ENCODE data around the gene PCDHGA8.
A peak's percentile ranks its signal among the peaks of the same experiment; 100 is the strongest.
"Not testable (repeated sequence)": the region's sequence is repeated elsewhere in the genome, so short reads cannot be mapped to it uniquely, and the experiment has no call there.

PCDHGA8 gene

DNA sequence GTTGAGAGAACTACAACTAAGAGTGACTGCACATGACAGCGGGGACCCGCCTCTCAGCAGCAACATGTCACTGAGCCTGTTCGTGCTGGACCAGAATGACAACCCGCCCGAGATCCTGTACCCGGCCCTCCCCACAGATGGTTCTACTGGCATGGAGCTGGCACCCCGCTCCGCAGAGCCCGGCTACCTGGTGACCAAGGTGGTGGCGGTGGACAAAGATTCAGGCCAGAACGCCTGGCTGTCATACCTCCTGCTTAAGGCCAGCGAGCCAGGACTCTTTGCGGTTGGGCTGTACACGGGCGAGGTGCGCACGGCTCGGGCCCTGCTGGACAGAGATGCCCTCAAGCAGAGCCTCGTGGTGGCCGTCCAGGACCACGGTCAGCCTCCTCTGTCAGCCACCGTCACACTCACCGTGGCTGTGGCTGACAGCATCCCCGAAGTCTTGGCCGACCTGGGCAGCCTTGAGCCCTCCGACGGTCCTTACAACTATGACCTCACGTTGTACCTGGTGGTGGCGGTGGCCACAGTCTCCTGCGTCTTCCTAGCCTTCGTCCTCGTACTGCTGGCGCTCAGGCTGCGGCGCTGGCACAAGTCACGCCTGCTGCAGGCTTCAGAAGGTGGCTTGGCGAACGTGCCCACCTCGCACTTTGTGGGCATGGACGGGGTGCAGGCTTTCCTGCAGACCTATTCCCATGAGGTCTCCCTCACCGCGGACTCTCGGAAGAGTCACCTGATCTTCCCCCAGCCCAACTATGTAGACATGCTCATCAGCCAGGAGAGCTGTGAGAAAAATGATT is 7.8 kb upstream of the PCDHGA8 start:
- no peak for TF ChIP-seq POLR2A (IDR thresholded peaks at IDR 0.05; ENCODE audit: low read depth, low read length)
- FAIRE-seq = no peak
- no peak for DNase-seq (ENCODE audit: insufficient read length, low spot score)

DNA sequence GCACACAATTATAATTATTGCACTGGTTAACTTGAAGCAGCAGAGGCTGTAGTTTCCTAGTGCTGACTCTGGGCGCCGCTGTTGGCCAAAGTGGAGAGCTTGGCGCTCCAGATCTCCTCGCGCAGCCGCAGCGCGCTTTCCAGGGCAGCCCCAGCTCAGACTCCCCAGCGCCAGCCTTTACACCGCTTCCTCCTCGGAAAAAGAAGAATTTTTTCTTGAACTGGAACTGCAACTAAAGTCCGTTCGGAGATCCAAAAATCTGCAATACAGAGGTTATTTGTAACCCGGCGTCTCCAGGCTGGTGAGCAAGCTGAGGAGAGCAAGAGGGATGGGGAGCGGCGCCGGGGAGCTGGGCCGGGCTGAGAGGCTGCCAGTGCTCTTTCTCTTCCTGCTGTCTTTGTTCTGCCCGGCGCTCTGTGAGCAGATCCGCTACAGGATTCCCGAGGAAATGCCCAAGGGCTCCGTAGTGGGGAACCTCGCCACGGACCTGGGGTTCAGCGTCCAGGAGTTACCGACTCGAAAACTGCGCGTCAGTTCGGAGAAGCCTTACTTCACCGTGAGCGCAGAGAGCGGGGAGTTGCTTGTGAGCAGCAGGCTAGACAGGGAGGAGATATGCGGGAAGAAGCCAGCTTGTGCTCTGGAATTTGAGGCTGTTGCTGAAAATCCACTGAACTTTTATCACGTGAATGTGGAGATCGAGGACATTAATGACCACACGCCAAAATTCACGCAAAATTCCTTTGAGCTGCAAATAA is 4.7 kb upstream of the PCDHGA8 start, which contains the start of gene PCDHGB4:
Gene PCDHGB4 (plus strand): TSS at position 142 of the 755 bp plus-strand sequence. CDS start 187 bp downstream, at position 329.
- DNase-seq (ENCODE audit: insufficient read length, low spot score); FAIRE-seq: not testable (repeated sequence)

DNA sequence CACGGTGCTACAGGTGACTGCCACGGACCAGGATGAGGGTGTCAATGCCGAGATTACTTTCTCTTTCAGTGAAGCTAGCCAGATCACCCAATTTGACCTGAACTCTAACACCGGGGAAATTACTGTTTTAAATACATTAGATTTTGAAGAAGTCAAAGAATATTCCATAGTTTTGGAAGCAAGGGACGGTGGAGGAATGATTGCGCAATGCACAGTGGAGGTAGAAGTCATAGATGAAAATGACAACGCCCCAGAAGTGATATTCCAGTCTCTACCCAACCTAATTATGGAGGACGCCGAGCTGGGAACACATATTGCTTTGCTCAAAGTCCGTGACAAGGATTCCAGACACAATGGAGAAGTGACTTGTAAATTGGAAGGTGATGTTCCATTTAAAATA is 3.8 kb upstream of the PCDHGA8 start:
- no peak for FAIRE-seq
- no peak for TF ChIP-seq POLR2A (IDR thresholded peaks at IDR 0.05; ENCODE audit: low read depth, low read length)
- DNase-seq (ENCODE audit: insufficient read length, low spot score) = no peak

DNA sequence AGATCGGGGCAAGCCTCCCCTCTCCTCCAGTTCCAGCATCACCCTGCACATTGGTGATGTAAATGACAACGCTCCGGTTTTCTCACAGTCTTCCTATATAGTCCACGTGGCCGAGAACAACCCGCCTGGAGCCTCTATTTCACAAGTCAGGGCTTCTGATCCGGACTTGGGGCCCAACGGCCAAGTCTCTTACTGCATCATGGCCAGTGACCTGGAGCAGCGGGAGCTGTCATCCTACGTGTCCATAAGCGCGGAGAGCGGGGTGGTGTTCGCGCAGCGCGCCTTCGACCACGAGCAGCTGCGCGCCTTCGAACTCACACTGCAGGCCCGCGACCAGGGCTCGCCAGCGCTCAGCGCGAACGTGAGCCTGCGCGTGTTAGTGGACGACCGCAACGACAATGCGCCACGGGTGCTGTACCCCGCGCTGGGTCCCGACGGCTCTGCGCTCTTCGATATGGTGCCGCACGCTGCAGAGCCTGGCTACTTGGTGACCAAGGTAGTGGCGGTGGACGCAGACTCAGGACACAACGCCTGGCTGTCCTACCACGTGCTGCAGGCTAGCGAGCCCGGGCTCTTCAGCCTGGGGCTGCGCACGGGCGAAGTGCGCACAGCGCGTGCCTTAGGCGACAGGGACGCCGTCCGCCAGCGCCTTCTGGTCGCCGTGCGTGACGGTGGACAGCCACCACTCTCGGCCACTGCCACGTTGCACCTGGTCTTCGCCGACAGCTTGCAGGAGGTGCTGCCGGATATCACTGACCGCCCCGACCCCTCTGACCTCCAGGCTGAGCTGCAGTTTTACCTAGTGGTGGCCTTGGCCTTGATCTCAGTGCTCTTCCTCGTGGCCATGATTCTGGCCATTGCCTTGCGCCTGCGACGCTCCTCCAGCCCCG is 3.0 kb upstream of the PCDHGA8 start:
- FAIRE-seq = no peak
- no peak for TF ChIP-seq POLR2A (IDR thresholded peaks at IDR 0.05; ENCODE audit: low read depth, low read length)
- no peak for DNase-seq (ENCODE audit: insufficient read length, low spot score)

DNA sequence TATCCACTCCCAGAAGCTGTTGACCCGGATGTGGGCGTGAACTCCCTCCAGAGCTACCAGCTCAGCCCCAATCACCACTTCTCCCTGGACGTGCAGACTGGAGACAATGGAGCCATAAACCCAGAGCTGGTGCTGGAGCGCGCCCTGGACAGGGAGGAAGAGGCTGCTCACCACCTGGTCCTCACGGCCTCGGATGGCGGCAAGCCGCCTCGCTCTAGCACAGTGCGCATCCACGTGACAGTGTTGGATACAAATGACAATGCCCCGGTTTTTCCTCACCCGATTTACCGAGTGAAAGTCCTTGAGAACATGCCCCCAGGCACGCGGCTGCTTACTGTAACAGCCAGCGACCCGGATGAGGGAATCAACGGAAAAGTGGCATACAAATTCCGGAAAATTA is 834 bp downstream of the PCDHGA8 start:
- TF ChIP-seq POLR2A (IDR thresholded peaks at IDR 0.05; ENCODE audit: low read depth, low read length) = no peak
- FAIRE-seq = no peak
- no peak for DNase-seq (ENCODE audit: insufficient read length, low spot score)

DNA sequence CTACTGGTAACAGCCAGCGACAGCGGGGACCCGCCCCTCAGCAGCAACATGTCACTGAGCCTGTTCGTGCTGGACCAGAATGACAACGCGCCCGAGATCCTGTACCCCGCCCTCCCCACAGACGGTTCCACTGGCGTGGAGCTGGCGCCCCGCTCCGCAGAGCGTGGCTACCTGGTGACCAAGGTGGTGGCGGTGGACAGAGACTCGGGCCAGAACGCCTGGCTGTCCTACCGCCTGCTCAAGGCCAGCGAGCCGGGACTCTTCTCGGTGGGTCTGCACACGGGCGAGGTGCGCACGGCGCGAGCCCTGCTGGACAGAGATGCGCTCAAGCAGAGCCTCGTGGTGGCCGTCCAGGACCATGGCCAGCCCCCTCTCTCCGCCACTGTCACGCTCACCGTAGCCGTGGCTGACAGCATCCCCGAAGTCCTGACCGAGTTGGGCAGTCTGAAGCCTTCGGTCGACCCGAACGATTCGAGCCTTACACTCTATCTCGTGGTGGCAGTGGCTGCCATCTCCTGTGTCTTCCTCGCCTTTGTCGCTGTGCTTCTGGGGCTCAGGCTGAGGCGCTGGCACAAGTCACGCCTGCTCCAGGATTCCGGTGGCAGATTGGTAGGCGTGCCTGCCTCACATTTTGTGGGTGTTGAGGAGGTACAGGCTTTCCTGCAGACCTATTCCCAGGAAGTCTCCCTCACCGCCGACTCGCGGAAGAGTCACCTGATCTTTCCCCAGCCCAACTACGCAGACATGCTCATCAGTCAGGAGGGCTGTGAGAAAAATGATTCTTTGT is 2.2 kb downstream of the PCDHGA8 start:
- DNase-seq (ENCODE audit: insufficient read length, low spot score); FAIRE-seq: not testable (repeated sequence)

DNA sequence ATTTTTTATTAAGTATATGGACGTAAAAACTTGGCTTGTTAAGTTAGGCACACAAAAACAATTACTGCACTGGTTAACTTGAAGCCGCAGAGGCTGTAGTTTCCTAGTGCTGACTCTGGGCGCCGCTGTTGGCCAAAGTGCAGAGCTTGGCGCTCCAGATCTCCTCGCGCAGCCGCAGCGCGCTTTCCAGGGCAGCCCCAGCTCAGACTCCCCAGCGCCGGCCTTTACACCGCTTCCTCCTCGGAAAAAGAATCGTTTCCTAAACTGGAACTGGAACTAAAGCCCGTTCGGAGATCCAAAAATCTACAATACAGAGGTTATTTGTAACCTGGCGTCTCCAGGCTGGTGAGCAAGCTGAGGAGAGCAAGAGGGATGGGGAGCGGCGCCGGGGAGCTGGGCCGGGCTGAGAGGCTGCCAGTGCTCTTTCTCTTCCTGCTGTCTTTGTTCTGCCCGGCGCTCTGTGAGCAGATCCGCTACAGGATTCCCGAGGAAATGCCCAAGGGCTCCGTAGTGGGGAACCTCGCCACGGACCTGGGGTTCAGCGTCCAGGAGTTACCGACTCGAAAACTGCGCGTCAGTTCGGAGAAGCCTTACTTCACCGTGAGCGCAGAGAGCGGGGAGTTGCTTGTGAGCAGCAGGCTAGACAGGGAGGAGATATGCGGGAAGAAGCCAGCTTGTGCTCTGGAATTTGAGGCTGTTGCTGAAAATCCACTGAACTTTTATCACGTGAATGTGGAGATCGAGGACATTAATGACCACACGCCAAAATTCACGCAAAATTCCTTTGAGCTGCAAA is 5.5 kb downstream of the PCDHGA8 start, which contains the start of gene PCDHGB5:
Gene PCDHGB5 (plus strand): TSS at position 192 of the 796 bp plus-strand sequence. CDS start 181 bp downstream, at position 373.
- not testable (repeated sequence) for DNase-seq (ENCODE audit: insufficient read length, low spot score); FAIRE-seq

DNA sequence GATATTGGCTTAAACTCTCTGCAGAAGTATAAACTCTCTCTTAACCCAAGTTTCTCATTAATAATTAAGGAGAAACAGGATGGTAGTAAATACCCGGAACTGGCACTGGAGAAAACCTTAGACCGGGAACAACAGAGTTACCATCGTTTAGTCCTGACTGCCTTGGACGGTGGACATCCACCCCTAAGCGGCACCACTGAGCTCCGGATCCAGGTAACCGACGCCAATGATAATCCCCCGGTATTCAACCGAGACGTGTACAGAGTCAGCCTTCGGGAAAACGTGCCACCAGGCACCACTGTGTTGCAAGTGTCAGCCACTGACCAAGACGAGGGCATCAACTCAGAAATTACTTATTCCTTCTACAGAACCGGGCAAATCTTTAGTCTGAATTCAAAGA is 6.2 kb downstream of the PCDHGA8 start:
- DNase-seq (ENCODE audit: insufficient read length, low spot score) (no peak), FAIRE-seq (no peak)
- TF ChIP-seq POLR2A (IDR thresholded peaks at IDR 0.05; ENCODE audit: low read depth, low read length) = no peak

DNA sequence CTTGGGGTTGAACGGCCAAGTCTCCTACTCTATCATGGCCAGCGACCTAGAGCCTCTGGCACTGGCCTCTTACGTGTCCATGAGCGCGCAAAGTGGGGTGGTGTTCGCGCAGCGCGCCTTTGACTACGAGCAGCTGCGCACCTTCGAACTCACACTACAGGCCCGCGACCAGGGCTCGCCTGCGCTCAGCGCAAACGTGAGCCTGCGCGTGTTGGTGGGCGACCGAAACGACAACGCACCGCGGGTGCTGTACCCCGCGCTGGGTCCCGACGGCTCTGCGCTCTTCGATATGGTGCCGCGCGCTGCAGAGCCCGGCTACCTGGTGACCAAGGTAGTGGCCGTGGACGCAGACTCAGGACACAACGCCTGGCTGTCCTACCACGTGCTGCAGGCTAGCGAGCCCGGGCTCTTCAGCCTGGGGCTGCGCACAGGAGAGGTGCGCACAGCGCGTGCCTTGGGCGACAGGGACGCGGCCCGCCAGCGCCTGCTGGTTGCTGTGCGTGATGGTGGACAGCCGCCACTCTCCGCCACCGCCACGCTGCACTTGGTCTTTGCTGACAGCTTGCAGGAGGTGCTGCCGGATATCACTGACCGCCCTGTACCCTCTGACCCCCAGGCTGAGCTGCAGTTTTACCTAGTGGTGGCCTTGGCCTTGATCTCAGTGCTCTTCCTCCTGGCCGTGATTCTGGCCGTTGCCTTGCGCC is 7.3 kb downstream of the PCDHGA8 start:
- FAIRE-seq = no peak
- TF ChIP-seq POLR2A (IDR thresholded peaks at IDR 0.05; ENCODE audit: low read depth, low read length) = no peak
- no peak for DNase-seq (ENCODE audit: insufficient read length, low spot score)

DNA sequence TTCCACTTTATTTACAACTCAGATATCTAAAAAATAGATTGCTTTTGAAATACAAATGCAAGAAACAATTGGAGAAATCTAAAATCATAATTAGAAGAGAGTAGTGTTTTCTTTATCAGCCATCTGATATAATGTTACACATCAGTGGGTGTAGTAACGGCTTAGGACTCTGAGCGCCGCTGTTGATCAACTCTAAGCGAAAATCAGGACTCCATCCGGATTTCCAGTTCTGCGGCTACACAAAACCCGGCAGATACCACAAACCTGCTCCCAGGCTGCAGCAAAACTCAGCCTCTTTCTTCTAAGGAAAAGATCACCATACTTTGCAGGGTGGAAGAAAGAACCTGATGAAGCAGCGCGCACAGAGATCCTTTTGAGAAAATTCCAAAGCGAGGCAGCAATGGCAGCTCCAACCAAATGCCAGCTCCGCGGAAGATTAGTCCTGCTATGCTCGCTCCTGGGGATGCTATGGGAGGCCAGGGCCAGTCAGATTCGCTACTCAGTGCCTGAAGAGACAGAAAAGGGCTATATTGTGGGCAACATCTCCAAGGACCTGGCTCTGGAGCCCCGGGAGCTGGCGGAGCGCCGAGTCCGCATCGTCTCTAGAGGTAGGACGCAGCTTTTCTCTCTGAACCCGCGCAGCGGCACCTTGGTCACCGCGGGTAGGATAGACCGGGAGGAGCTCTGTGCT is 10.3 kb downstream of the PCDHGA8 start, which contains the start of gene PCDHGA9:
Gene PCDHGA9 (plus strand): TSS at position 226 of the 691 bp plus-strand sequence. CDS start 175 bp downstream, at position 401.
- TF ChIP-seq POLR2A (IDR thresholded peaks at IDR 0.05; ENCODE audit: low read depth, low read length) = no peak
- FAIRE-seq = peak; percentile 20
- peak; percentile 66 for DNase-seq (ENCODE audit: insufficient read length, low spot score)

DNA sequence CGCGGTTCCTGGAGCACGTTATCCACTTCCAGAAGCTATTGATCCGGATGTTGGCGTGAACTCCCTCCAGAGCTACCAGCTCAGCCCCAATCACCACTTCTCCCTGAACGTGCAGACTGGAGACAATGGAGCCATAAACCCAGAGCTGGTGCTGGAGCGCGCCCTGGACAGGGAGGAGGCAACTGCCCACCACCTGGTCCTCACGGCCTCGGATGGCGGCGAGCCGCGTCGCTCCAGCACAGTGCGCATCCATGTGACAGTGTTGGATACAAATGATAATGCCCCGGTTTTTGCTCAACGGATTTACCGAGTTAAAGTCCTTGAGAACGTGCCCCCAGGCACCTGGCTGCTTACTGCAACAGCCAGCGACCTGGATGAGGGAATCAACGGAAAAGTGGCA is 11.0 kb downstream of the PCDHGA8 start:
- TF ChIP-seq POLR2A (IDR thresholded peaks at IDR 0.05; ENCODE audit: low read depth, low read length) = no peak
- DNase-seq (ENCODE audit: insufficient read length, low spot score) = no peak
- FAIRE-seq = no peak

DNA sequence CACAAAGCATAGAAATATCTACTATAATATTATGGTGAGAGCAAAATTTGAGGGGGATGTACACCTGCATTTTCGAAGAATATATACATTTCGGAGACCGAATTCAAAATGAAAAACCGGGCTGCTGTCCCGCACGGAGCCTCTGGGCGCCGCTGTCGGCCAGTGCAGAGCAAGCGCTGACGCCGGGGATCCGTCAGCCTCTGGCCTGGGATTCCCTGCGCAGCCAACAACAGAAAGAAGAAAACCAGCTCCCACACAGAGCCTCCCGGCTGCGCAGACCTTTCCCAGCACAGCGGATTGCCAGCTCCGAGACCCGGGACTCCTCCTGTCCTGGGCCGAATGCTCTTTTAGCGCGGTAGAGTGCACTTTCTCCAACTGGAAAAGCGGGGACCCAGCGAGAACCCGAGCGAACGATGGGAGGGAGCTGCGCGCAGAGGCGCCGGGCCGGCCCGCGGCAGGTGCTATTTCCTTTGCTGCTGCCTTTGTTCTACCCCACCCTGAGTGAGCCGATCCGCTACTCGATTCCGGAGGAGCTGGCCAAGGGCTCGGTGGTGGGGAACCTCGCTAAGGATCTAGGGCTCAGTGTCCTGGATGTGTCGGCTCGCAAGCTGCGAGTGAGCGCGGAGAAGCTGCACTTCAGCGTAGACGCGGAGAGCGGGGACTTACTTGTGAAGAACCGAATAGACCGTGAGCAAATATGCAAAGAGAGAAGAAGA is 15.5 kb downstream of the PCDHGA8 start, which contains the start of gene PCDHGB6:
Gene PCDHGB6 (plus strand): TSS at position 232 of the 716 bp plus-strand sequence. CDS start 182 bp downstream, at position 414.
- DNase-seq (ENCODE audit: insufficient read length, low spot score); FAIRE-seq: not testable (repeated sequence)

Data from H54 (cell line).